CD1c-positive myeloid dendritic cell (primary cell): ENCODE results near the gene CAMTA1.
"Not testable (repeated sequence)": the region's sequence is repeated elsewhere in the genome, so short reads cannot be mapped to it uniquely, and the experiment has no call there.

Experiments
- DNase-seq: peaks from one replicate; pipeline ENCODE4 v3.0.0-alpha.2; 2016; ENCODE audit errors: extremely low spot score

CAMTA1 gene

DNA sequence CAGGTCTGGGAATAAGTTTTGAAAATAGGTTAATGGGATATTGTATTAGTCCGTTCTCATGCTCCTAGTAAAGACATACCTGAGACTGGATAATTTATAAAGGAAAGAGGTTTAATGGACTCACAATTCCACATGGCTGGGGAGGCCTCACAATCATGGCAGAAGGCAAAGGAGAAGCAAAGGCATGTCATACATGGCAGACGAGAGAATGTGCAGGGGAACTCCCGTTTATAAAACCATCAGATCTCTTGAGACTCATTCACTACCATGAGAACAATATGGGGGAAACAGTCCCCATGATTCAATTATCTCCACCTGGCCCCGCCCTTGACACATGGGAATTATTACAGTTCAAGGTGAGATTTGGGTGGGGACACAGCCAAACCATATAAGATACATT, 60.5 kb downstream of the CAMTA1 start:
- DNase-seq = not testable (repeated sequence)

DNA sequence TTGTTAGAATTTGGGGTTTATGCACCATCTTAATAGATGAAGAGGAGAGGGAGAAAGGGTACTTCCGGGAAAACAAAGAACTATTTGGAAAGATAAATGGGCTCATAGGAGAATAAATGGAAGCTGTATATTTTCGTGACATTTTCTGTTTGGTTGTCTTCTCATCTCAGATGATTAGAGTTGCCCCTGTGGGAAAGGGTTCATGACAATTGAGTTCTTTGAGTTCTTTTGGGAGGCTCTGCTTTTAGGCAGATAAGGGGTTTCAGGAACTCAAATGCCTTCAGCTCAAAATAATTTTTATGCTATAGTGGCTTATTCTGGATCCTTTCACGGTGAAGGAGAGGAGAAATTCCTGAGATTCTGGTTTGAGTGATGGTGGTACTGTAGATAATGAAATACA, 63.6 kb downstream of the CAMTA1 start:
- DNase-seq = no peak

DNA sequence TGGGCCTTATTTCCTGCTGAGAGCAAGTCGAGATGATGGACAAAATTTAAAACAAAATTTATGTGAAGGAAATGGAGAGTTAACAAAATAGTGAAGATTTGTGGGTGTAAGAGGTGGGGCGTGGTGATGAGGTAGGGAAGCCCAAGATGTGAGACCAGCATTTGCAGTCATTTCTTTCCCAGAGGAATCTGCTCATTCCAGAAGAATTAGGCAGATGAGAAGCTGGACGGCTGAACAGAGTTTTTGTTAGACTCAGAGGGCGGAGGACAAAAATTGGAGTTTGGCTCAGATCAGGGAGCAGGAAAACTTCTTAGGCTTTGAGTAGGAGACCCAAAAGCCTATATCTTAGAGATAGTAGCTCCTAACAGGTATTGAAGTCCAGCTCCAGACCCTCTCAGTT, 65.3 kb downstream of the CAMTA1 start:
- DNase-seq = no peak

DNA sequence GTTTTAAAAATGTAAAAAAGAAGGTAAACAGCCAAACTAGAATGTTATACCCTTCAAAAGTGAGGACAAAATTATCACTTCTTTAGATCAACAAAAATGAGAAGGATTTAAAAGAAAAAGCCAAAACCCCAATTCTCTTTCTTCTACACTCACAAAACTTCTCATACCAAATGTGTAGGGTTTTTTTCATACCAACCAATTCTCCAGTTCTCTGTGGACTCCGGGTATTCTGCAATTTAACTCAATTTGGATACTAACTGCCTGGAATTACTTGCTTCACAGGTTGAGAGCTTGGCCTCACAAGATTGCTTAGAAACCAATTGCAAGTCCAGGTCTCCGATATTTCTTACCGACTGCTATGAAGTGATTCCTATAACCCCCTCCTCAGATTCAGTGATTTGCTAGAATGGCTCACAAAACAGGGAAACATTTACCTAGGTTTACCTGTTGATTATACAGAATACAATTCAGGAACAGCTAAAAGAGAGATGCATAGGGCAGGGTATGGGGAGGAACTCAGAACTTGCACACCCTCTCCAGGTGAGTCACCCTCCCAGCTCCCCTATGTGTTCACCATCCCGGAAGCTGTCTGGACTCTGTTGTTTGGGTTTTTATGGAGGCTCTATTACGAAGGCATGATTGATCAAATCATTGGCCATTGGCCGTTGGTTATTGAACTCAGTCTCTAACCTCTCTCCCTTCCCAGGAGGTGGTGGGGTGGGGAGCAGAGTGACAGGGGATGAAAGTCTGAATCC, 67.1 kb downstream of the CAMTA1 start:
- DNase-seq = no peak

DNA sequence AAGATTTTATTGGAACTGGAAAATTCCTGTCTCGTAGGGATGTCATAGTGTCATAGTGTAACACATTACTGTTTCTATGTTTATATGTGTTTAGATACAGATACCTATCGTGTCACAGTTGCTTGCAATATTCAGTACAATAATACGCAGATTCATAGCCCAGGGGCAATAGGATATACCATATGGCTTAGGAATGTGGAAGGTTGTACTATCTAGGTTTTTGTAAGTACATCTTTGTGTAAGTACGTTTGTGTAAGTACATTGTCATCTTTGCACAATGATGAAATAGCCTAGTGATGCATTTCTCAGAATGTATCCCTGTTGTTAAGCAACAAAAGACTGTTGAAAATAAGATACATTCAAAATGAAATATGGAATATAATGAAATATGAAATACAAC, 68.9 kb downstream of the CAMTA1 start:
- DNase-seq = no peak

DNA sequence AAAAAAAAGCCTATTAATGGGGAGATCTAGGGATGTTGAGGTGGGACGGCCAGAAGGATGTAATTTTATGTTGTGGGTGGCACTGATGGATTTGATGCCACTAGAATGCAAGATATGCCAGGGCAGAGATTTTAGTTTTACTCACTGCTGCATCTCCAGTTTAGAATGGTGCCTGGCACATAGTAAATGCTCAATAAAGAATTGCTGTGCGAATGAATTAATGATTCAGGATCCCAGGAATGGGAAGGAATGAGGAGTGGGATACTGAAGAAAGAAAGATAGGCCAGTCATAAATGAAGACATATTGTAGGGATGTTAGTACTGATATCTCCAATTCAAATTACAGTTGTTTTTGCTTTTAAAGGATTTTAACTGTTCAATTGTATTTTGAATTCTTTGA, 72.6 kb downstream of the CAMTA1 start:
- DNase-seq = no peak

DNA sequence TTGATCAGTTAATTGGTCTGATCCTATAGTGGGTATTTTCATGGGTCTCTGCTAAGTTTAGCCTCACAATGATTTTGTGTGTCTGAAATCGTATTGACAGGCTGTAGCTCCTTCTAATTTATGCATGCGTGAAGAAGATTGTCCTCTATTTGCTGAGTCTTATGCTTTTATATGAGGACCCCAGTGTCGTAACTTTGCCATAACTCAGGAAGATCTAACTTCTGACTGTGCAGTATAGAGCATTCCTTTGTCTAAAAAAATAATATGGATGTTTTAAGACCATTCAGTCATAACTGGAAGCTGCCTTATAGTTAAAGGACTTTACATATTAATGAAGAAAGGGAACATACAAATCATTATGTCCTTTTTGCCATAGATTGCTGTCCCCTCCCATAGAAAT, 73.3 kb downstream of the CAMTA1 start:
- DNase-seq = no peak

DNA sequence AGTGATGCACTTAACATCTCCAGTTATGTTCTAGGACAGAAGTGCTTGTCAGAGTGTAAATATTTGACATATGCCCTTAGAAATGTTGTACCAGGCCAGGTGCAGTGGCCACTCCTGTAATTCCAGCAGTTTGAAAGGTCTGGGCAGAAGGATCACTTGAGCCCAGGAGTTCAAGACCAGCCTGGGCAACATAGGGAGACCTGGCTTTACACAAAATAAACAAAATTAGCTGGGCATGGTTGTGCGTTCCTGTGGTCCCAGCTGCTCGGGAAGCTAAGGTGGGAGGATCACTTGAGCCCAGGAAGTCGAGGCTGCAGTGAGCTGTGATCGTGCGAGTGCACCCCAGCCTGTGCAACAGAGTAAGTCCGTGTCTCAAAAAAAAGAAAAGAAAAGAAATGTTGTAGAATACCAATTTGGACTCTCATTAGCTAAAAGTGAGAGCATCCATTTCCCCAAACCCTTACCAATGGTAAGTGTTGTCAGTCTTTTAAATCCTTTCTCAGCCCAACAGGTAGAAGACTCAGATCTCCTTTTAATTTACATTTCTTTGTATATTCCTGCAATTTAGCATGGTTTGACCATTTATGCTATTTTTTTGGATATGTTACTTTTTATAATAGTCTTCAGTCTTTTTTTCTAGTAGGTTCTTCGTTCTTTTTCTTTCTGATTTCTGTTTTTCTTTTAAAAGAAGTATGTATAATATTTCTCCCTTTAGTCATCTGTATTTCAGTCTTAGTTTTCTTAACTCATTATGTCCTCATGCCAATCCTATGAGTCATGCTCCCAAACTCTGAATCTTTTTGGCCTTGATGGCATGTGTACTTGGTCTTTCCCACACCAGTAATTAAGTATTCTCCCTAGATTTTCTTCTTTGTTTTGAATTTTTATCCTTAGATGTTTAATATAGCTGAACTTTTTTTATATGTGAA, 74.4 kb downstream of the CAMTA1 start:
- no peak for DNase-seq

DNA sequence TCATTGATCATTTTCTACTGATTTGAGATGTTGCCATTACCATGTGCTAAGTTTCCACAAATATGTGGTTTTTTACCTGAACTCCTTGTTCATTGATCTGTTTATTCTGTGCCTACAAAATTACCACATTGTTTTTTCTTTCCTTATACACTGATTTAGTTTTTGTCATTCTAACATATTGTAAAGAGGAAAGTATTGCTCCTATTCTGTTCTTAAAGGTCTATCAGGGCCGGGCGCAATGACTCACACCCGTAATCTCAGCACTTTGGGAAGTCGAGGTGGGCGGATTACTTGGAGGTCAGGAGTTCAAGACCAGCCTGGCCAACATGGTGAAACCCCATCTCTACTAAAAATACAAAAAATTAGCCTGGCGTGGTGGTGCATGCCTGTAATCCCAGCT, 75.1 kb downstream of the CAMTA1 start:
- no peak for DNase-seq

DNA sequence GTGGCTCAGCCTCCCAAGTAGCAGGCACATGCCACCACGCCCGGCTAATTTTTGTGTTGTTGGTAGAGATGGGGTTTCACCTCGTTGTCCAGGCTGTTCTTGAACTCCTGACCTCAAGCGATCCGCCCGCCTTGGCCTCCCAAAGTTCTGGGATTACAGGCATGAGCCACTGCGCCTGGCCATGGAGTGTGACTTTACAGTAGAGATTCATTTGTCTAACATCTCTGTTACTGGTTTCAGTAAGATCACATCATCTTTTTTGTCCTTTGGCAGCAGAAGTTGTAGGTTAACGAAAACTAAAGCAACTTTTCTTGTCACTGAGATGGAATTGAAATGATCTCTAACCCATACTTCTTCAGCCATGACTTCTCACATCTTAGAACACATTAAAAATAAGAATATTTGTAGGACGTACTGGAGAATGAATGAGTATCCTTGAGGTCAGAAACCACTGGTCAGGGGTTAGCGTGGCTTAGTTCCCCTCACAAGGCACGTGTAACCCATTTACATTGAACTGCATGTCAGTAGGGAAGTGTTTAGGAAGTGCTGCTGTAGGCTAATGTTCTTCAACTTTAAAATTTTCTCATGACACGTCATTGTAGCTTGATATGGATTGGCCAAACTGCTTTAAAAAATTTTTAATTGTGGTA, 75.9 kb downstream of the CAMTA1 start:
- no peak for DNase-seq

DNA sequence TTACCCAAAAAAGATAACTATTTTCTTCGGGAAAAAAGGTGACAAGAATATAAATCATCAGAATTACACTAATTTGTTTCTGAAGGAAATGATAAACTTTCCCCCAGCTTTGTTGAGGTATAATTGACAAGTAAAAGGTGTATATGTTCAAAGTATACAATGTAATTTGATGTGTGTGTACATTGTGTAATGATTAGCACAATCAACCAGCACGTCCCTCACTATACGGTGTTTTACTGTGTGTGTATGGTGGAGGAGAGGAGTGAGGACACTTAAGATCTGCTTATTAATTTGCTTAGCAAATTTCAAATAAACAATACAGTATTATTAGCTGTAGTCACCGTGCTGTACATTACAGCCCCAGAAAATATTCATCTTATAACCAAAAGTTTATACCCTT, 77.7 kb downstream of the CAMTA1 start:
- DNase-seq = no peak

DNA sequence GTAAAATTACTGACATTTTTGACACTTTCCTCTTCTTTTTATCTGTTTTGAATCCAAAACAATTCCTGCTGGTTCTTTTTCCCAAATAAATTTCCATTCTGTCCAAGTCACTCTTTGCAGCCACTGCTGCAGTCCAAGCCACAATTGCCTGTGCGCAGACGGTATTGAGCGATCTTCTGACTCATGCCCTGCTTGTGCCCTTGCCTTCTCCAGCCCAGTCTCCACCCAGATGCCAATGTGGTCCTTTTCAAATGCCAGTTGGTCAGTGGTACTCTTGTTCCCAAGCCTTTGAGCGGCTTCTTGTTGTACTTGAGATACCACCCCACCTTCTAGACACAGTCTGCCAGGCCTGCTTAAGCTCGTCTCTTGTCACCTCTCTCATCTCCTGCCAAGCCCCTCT, 78.9 kb downstream of the CAMTA1 start:
- no peak for DNase-seq

DNA sequence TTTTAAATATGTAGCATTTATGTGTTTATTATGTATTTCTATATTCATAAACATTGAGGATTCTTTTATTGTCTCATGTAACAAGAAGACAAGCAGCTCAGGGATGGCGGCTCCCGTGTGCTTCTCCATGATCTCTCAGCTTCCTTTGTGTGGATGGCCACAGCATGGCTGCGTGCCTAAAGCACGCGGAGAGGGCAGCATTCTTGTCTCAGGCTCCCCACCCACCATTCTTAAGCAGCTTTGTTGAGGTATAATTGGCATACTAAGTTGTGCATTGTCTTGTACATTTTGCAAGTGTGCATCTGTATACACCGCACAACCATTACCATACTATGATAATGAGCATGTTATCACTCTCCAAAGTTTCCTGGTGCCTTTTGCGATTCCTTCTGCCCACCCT, 81.6 kb downstream of the CAMTA1 start:
- DNase-seq = no peak

DNA sequence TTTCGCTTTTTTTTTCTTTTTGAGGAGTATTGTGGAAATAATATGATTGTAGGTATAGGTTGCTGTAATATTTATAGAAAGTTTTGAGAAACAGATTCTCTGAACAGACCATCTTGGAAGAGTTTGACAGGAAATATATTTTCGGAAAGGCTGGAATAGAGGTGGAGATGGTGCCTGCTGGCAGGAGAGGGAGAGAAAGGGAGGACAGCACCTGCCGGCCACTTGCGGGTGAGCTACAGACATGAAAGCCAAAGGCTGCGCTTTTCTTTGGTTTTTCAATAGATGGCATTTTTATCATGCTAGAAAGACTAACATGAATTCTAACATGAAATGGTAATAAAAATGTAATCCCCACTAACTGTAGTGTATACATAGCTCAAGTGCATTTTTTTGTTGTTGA, 82.1 kb downstream of the CAMTA1 start:
- DNase-seq = no peak

DNA sequence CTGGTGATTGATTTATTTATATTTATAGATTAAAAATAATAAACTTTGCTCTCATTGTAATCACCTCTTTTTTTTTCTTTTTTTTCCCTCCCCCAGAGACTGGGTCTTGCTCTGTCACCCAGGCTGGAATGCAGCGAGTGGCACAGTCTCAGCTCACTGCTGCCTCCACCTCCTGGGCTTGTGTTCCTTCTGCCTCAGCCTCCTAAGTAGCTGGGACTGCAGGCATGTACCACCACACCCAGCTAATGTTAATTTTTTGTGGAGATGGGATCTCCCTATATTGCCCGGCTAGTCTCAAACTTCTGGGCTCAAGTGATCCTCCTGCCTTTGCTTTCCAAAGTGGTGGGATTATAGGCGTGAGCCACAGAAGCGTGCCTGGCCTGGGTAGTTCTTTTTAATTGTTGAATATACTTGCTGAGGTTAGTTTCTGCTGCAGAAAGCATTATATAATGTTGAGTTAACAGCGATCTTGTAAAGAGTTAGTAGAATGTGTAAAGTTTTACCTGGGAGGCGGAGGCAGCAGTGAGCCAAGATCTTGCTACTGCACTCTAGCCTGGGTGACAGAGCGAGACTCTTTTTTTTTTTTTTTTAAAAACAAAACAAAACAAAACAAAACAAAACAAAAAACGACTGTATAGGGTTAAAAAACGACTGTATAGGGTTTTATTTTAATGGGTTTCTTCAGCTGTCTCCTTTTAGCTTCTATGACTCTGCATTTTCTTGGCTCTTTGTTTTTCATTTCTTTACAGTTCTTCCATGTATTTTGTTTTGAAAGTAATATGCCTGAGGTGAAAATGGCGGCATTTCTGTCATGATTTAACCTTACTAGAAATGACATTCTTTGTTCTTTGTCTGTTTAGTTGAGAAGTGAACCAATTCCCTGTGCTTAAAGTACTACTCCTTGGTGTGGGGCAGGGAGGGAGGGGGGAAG, 82.7 kb downstream of the CAMTA1 start:
- no peak for DNase-seq

DNA sequence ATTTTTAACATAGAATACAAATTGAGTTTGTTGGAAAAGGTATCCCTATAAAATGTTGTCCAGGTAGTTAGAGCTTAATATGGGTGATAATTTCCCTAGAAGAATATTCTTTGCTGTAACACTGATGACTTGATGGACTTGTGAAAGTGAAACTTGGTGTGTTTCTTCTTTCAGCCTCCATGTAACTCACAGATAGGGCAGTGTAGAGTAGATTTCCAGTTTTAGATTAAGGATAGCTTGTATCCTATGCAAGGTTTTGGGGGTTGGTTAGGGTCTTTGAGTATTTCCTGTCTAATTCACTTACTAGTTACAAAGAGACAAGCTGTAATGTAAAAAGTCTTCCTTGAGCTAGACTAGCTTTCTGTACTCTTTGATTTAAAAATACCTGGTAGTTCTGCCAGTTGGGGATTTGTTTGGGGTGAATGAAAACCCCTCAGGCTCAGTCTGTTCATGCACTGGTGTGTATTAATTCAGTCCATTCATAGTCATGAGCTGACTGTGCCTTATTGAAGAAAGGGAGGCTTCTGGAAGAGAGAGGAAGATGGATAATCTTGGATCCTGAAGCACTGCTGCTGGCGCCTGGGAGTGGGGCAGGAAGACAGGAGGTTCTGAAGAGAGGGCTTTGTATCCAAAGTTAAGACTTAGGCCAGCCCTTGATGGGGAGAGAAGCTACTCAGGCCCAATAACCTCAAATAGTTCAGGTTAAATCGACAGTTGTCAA, 83.6 kb downstream of the CAMTA1 start:
- no peak for DNase-seq

DNA sequence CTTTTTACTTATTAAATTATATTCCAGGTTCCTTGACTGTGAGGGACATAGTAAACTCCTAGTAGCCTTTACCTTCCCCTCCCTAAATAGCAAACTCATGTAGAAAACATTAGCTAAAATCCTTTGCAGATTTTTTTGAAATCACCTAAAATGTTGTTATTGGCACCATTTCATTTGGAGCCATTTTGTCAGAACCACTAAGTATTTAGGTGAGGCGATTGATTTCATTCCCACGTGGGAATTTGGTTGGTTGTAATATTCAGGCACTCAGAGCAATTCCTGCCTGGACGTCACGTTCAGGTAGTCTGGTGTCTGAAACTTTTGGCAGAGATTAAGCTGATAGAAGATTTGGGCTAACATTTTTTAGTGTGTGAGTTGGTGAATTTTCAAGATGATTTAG, 84.3 kb downstream of the CAMTA1 start:
- no peak for DNase-seq

DNA sequence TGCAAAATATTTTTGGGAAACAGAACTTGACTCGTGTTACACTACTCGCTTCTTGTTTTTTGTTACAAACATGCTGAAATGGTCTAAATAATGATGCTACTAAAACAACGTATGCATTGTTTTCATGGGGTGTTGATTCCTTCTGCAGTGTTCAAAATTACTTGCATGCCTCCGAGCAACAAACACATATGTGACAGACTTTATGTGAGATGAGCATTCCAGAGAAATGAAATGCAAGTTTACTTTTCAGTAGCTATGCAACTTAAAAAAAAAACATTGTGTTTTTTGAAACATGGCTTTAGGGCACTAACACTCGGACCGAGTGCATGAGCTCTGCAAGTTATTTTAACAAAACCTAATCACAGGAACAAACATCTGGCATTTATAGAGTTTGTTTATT, 84.8 kb downstream of the CAMTA1 start:
- DNase-seq = no peak

DNA sequence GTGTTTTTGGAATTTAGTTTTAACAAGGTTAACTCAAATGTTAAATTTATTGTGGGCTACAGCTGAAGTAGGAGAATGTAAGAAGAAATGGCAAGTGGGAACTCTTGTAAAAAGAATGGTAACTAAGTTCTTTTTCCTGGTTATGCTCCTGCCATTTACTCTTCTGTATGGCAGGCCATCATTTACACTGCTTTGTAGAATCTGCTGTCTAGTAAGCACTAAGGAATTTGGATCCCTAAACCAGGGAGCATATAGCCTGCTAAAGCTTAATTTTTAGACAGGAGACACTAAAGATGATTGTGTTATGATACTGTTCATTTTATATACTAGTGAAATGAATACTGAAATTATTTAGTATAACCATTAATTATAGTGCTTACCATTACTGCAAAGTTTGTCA, 85.3 kb downstream of the CAMTA1 start:
- no peak for DNase-seq

DNA sequence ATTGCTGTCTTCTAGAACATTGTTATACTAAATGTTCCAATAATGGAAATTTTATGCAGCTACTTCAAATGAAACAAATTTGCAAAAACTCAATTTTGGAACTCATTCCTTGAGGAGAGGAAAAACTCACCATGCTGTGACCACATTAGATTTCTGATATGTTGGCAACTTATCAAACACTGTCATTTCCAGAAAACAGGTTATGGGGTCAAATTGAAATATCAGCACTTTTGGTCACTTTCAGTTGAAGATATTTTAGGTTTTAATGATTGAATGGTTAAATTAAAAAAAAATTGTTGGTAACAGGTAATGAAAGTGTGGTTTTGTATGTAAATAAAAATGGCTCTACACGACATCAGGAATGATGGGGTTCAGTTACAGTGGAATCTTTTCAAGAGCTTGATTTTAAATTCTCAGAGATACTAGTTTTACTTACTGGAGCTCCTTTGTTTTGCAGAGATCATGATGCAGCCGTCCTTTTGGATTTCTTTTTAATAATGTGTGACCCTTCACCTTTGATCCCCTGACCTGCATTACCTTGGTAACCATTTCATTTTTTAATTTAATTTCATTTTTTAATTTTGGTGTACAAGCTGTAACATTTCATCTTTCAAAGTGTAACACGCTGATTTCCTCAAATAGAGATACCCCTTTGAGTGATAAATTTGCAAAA, 86.2 kb downstream of the CAMTA1 start:
- DNase-seq = no peak
